H54 (cell line): ENCODE data around the gene SLC4A2.

Source experiments
- DNase-seq: peaks from one replicate; pipeline ENCODE4 v3.0.0; 2011; ENCODE audit warnings: low spot score, mixed read lengths; ENCODE audit not compliant: insufficient read length
- FAIRE-seq: peaks from 3 replicates; lab custom pipeline; 2011; peaks lifted over from hg19 to GRCh38; lab: Jason Lieb, UNC
- POLR2A ChIP-seq: IDR thresholded peaks from 2 replicates; pipeline ENCODE4 v1.6.1; 2011; ENCODE audit warnings: low read depth, mild to moderate bottlenecking, low read length

SLC4A2 gene

GRCh38 chr7:151071032-151071866 lies 11.9 kb downstream of the SLC4A2 start:
- no peak for TF ChIP-seq POLR2A
- no peak for FAIRE-seq
- no peak for DNase-seq

GRCh38 chr7:151073990-151074389 lies 14.6 kb downstream of the SLC4A2 start:
- FAIRE-seq (no peak), DNase-seq (no peak)
- no peak for TF ChIP-seq POLR2A

- DNase-seq, result no peak
- FAIRE-seq, result no peak
- no peak for TF ChIP-seq POLR2A
Measured at GRCh38 chr7:151074817-151075661, 15.7 kb downstream of the SLC4A2 start.

GRCh38 chr7:151075662-151075971 lies 16.2 kb downstream of the SLC4A2 start:
- DNase-seq (no peak), FAIRE-seq (no peak)
- no peak for TF ChIP-seq POLR2A

GRCh38 chr7:151075978-151076426 lies 16.6 kb downstream of the SLC4A2 start:
- TF ChIP-seq POLR2A, result 0 out of 2 replicates have a peak, but pooled peaks have one; percentile 15
- no peak for DNase-seq
- no peak for FAIRE-seq

- no peak for TF ChIP-seq POLR2A
- FAIRE-seq, result no peak
- DNase-seq, result peak; percentile 63
Measured at GRCh38 chr7:151076863-151077704, 17.7 kb downstream of the SLC4A2 start.

DNA sequence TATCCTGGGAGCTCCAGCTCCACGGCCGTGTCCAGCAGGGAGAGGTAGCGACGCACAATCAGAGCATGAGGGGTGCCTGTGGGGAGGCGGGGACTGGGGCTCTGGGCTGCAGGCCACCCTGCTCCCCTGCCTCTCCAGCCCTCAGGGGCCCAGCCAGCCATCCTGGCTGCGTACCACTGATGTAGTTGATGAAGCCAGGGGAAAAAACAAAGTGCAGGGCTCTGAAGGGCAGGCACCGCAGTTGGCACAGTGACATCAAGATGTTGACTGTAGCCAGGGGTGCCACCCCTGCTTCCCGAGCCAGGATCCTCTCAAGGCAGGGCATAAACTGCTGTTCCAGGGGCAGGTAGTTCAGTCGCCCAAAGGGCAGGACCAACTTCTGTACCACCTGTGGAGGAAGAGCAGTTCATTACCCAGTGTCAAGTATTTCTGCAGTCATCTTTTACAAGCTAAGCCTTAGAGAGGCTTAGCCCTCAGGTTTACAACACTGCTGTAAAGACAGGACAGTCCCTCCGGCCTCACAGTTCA lies 18.4 kb downstream of the SLC4A2 start:
- no peak for FAIRE-seq
- TF ChIP-seq POLR2A, result no peak
- DNase-seq, result no peak

GRCh38 chr7:151078233-151079040 lies 19.0 kb downstream of the SLC4A2 start:
- no peak for FAIRE-seq
- TF ChIP-seq POLR2A, result 0 out of 2 replicates have a peak, but pooled peaks have one; percentile 1

GRCh38 chr7:151079199-151079910 lies 20.0 kb downstream of the SLC4A2 start:
- FAIRE-seq (no peak), DNase-seq (no peak)
- TF ChIP-seq POLR2A, result no peak

More at GRCh38 chr7:151078233-151079040, 19.0 kb downstream of the SLC4A2 start:
- no peak for DNase-seq

- FAIRE-seq, result no peak
- DNase-seq, result no peak
- TF ChIP-seq POLR2A, result no peak
Measured at GRCh38 chr7:151080067-151080521, 20.7 kb downstream of the SLC4A2 start.

- TF ChIP-seq POLR2A, result peak; percentile 87
- DNase-seq (peak; percentile 94), FAIRE-seq (no peak)
Measured at GRCh38 chr7:151080522-151081169, 21.3 kb downstream of the SLC4A2 start, which contains the start of gene FASTK. Gene FASTK (minus strand): TSS chr7:151080809. CDS start chr7:151080766, 43 bp downstream.
